ENCODE measurements around the gene TOP1.
A peak's percentile ranks its signal among the peaks of the same experiment; 100 is the strongest.
"Not testable (repeated sequence)": the region's sequence is repeated elsewhere in the genome, so short reads cannot be mapped to it uniquely, and the experiment has no call there.

TOP1 gene

DNA sequence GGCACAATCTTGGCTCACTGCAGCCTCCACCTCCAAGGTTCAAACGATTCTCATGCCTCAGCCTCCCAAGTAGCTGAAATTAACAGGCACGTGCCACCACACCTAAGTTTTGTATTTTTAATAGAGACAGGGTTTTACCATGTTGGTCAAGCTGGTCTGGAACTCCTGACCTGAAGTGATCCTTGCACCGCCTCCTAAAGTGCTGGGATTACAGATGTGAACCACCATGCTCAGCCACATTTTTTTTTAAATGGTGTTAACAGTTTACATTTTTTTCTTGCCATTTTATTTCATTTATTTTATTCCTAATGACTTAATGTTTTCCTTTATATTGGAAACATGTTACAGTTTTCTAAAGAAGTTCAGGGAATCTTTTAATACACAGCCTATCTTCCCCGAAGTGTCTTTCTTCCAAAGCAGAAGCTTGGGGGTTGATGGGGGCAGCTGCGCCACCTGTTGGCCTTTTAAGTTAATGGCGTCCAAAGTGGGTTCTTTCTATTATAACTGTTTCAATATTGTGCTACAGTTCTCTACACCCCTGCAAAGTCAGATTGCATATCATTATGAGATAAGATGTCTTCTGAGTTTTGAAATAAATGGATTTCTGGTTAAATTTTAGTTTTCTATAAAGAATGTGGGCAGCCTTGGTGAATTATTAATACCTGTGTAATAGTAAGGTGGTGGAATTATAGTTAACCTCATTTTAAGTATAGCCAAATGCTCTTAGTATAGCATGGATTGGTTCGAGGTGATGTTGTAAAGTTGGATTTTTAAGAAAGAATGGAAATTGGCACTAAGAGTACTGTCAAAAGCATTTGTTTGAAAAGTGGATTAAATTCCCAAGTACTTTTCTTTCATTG, 66.7 kb downstream of the TOP1 start:
- DNase-seq (ENCODE audit: low spot score) = peak; percentile 55

DNA sequence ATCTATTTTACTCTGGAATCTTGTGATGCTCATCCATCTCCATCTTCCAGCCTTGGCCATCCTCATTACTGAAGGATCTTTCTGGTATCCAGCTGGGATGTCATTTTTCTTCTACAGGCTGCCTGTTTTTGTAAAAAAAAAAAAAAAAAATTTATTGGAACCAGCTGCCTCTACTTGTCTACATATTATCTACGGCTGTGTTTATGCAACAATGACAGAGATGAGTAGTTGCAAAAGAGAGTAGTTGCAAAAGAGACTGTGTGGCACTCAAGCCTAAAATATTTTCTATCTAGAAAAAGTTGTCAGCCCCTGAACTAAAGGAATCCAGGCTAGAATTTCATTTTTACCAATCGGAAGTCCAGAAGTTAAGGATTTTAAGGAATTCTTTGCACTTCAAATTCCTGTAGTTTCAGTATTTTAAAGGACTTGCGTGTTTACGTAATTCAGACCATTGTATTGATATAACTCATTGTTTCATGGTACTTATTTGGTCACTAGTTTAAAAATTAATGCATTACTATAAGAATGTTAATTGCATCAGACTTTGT, 70.2 kb downstream of the TOP1 start:
- DNase-seq (ENCODE audit: low spot score) = no peak

DNA sequence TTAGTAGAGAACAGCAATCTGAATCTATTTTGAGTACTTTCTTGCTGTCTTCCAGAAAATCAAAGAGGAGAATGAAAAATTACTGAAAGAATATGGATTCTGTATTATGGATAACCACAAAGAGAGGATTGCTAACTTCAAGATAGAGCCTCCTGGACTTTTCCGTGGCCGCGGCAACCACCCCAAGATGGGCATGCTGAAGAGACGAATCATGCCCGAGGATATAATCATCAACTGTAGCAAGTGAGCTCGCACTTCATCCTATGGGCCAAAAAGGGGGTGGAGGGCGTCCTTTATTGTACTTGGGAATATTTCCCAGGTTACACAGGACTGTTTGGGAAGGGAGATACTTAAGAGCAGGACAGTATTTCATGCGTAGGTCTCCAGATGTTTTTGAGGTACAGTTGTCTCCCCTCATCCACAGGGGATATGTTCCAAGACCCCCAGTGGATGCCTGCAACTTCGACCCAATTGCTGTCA, 71.4 kb downstream of the TOP1 start:
- no peak for DNase-seq (ENCODE audit: low spot score)

DNA sequence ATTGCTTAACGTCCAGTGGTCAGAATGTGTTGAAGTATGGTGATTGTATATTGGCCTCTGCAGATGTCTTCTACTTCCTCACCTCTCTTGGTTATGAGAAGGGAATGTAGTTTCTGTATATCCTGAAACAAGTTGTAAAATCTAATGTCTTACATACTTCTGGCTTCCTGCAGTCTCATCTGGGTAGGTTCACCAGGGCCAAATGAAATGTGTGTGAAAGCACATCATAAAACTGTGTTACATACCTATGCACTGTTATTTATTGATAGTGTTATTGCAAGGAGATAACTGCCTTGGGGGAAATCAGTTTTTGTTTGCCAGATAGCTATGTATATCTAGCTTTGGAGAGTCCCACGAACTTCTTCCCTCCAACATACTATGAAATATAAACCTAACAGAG, 73.0 kb downstream of the TOP1 start:
- no peak for DNase-seq (ENCODE audit: low spot score)

DNA sequence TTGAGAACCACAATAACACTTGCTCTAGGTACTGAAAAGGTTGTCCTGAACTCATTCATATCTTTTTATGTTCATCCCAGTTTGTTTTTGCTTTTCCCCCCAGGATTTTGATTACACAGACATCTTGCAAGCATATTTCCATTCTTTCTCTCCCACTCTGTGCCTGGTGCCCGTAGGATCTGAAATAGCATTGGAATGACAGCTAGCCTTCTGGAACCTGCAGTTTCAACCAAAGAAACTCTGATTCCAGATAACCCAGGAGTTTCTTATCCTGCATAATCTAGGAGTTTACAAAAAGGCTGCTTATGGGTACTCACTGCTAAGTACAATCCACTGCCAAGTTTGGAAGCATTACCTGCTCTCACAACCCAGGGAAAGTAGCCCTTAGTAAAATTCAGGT, 79.9 kb downstream of the TOP1 start:
- DNase-seq (ENCODE audit: low spot score) = no peak

DNA sequence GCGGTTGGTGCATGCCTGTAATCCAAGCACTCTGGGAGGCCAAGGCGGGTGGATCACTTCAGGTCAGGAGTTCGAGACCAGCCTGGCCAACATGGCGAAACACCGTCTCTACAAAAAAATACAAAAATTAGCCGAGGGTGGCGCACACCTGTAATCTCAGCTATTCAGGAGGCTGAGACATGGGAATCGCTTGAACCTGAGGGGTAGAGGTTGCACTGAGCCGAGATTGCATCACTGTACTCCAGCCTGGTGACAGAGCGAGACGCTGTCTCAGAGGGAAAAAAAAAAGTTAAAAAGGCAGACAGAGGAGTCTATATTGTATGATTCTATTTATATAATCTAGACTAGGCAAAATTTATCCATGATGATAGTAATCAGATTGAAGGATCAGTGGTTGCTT, 81.4 kb downstream of the TOP1 start:
- no peak for DNase-seq (ENCODE audit: low spot score)

DNA sequence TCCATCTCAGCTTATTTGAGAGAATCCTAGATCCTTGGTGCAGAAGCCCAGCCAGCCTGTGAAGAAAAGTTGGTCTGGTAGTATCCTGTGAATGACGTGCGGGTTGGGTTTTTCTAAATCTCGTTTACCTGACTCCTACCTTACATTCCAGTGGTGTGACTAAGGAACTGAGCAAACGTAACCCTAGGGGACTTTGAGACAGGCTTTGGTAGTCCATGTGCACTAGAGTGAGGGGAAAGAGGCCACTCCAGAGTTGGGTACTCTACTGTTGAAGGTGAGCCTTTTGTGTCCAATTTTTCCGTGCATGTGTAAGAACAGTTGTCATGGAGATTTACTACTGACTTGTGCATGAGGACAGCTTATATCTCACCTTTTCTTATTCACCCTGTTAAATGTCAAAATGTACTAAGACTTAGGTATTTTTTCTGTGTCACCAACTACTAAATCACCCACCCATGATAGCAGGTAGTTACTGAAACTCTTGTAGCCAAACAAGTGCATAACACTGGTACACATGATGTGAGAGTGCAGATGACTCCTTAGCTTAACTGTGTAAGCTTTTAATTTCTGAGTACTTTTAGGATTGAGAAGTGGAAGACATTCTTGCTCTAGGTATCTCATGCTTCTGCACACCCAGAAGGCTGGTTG, 82.4 kb downstream of the TOP1 start:
- no peak for DNase-seq (ENCODE audit: low spot score)

DNA sequence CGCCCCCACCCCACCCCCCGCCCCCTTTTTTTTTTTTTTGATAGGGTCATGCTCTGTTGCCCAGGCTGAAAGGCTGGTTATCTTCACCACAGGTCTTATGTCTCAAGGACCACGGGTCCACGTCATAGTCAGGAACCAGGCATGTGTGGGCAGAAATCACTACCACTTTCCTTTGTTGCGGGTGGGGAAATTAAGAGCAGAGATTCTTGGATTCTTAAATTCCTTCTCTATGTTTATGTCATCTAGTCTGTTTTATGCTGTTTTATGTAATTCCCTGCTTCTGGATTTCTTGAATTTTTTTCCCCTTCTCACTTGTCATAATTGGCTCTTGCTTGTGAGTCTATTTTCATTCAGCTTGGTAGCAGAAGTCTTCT, 82.9 kb downstream of the TOP1 start:
- DNase-seq (ENCODE audit: low spot score) = no peak

DNA sequence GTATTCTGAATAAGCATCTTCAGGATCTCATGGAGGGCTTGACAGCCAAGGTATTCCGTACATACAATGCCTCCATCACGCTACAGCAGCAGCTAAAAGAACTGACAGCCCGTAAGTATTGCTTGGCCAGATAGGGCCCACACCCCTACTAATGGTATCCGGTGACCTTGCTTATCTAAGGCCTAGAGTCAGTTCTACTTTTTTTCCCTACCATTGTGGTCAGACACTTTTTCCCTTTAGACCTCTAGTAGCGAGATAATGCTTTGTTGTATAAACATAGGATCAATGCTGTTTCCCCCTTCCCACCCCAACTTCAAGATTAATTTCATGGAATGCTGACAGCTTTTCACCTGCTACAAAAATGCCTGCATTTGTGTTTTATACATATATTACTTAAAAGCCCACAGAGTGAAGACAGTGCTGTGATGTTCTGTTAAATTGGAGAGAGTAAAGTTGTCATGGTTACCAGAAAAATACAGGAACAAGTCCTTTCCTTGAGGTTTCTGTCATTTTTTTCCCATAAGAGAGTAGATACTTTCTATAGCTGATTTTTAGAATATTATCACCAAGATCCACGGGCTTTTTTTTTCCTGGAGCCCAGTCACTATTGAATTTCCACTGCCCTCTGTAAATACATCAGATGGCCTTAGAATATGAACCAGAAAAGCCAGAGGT, 87.8 kb downstream of the TOP1 start:
- no peak for DNase-seq (ENCODE audit: low spot score)

DNA sequence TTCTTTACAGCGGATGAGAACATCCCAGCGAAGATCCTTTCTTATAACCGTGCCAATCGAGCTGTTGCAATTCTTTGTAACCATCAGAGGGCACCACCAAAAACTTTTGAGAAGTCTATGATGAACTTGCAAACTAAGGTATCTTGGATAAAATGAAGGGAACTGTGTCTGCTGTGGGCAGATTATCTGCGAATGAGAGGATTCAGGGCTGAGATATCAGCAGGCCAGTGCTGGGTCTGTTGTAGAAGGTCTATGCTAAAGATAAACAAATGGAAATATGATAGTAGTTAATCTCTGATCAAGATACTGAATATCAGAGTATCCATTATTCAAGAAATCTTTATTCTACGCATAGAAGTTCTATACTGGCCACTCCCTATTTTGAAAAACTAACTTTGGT, 89.5 kb downstream of the TOP1 start:
- DNase-seq (ENCODE audit: low spot score) = not testable (repeated sequence)

DNA sequence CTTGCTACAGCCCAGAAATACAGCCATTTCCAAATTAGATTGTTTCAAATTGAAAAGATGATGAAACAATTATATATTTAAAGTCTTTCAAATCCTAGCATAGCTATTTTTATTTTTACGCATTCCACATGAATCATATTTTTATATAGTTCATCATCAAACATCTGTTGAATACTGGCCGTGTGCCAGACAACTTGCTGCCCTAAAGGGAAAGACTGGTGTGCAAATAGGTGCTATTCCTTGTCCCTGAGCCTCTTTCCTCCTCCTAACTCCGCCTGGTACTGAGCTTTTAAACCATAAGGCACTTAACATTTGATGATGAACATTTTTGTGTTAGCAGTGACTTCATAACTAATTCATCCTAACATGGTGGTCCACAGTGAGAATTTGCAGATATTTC, 90.0 kb downstream of the TOP1 start:
- DNase-seq (ENCODE audit: low spot score) = no peak

DNA sequence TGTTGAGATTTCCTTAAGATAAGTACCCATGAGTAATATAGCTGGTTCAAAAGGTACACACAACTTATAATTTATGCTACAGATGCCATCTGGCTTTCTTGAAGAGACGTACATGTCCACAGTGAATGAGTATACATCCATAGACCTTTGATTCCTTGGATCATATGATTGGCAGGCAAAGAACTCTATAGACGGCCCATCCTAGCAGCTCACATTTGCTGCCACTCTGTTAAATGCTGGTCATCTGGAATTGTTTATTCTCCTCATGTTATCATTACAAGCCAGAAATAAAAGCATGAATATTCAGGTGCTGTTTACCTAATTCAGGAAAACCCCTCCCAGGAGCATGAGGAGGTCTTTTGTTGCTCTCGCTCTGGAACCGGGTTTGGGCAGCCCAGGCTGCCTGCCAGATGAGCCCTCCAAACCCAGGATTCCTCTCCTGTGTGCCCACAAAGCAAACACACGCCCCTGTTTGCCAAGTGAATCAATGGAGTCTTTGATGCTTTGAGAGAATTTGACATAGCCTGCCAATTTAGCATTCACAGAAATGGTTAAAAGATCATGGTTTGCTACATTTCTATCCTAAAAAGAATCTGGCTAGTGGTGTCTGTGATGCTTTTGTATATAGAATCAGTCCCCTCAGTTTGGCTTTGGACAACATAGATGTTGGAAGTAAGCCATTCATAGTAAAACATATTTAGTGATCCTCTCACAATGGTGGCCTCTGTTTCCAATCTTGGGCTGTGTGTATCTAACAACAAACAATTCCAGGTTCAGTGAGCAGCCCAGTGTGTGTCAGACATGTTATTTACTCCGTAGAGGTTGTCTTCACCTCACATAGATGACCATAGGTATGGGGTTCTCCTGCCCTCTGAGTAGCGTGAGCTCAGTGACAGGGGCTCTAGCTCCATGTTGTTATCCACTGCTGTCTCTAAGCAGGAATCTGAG, 91.3 kb downstream of the TOP1 start:
- peak; percentile 83 for DNase-seq (ENCODE audit: low spot score)

DNA sequence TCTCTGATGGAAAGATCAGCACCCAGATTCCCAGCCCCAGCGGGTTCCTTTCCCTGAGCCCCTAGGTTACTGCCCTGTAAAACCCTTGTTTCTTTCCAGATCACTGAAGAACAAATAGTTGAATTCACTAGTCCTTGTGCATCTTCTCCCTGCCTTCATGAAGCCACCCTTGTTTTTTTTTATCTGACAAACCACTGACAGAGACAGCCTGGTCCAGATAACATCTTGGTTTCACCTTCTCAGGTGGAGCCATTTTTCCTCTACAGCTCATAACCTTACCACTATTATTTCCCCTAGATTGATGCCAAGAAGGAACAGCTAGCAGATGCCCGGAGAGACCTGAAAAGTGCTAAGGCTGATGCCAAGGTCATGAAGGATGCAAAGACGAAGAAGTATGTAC, 92.8 kb downstream of the TOP1 start:
- no peak for DNase-seq (ENCODE audit: low spot score)

DNA sequence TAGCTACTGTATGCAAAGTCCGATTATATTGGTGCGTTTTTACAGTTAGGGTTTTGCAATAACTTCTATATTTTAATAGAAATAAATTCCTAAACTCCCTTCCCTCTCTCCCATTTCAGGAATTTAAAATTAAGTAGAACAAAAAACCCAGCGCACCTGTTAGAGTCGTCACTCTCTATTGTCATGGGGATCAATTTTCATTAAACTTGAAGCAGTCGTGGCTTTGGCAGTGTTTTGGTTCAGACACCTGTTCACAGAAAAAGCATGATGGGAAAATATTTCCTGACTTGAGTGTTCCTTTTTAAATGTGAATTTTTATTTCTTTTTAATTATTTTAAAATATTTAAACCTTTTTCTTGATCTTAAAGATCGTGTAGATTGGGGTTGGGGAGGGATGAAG, 95.0 kb downstream of the TOP1 start:
- no peak for DNase-seq (ENCODE audit: low spot score)

DNA sequence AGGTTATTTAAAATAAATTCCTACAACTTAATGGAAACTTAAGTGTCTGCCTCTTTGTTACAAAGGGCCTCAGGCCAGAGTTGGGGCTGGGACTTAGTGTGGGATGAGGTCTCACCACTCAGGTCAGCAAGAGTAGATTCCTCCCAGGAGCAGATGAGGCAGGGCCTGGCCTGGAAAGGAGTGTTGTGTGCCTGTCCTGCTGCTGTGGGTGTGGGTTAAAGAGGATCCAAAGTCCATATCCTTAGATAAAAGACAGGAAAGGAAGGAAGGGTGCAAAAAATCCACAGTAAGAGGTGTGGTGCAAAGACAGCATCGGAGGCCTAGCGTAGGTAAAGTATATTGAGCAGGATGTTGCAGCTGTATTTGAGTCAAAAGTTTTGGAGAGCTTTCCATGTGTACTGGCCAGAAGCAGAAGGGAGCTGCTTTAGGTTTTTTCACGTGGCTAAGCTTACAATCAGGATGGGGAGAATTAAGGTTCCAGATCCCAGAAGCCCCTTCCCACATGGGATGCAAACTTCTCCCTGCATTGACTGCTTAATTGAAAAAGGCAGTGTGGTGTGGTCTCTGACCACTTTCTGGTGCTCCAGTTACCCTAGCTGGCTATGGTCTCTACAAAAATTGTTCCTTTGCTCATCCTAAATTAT, 96.0 kb downstream of the TOP1 start:
- DNase-seq (ENCODE audit: low spot score) = no peak

DNA sequence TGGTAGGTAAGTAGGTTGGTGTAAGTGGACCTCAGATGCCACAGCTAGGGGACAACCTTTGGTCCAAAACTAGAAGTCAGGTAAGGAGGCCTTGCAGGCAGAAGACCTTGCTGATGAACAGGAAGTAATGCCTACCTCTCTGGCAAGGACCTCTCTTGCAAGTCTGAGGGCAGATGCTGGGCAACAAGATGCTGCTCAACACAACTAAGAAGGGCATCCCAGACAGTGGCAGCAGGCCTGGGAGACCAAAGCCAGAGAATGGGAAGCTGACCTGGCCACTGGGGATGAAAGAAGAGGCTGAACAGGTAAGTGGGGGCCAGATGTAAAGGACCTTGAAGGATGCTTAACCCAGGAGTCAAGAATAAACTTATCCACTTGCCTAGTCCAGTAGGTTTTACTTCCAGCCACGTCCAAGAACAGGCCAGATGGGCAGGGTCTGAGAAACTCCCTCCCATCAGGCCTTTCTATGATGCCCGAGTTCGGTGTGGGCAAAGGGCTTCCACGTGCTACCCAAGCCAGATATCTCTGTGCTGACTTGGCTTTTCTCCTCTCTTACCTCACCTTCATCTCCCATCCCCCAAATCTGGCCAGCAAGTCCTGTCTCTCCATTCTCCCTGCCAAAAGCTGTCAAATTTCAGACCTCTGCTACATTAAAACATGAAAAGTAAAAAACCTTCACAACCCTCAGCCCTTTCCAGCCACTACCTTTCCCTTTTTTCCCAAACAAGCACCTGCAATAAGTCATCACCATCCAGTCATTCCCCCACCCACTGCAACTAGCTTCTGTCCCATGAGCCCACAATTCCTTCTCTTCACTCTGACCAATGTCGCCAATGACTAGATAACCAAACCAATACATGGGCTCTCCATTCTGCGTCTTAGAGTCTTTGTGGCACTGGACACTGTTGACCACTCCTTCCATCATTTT, 97.2 kb downstream of the TOP1 start:
- DNase-seq (ENCODE audit: low spot score) = no peak

DNA sequence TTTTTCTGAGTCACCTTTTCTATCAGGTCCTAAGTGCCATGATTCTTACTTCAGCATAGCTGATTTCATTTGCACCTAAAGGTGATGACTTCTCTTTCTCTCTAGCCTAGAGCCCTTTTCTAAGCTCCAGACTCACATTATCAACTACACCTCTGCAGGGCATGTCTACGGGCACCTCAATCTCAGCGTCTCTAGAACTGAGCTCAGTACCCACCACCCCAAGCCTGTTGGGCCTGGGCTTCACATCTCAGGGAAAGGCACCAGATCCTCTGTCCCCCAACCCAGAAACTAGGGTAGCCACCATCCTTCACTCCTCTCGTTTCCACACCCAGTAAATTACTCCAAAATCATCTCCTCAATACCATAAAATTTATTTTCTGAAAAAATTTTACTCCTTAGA, 98.1 kb downstream of the TOP1 start:
- DNase-seq (ENCODE audit: low spot score) = no peak

DNA sequence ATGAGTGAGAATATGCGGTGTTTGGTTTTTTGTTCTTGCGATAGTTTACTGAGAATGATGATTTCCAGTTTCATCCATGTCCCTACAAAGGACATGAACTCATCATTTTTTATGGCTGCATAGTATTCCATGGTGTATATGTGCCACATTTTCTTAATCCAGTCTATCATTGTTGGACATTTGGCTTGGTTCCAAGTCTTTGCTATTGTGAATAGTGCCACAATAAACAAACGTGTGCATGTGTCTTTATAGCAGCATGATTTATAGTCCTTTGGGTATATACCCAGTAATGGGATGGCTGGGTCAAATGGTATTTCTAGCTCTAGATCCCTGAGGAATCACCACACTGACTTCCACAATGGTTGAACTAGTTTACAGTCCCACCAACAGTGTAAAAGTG, 99.7 kb downstream of the TOP1 start:
- DNase-seq (ENCODE audit: low spot score) = not testable (repeated sequence)

DNA sequence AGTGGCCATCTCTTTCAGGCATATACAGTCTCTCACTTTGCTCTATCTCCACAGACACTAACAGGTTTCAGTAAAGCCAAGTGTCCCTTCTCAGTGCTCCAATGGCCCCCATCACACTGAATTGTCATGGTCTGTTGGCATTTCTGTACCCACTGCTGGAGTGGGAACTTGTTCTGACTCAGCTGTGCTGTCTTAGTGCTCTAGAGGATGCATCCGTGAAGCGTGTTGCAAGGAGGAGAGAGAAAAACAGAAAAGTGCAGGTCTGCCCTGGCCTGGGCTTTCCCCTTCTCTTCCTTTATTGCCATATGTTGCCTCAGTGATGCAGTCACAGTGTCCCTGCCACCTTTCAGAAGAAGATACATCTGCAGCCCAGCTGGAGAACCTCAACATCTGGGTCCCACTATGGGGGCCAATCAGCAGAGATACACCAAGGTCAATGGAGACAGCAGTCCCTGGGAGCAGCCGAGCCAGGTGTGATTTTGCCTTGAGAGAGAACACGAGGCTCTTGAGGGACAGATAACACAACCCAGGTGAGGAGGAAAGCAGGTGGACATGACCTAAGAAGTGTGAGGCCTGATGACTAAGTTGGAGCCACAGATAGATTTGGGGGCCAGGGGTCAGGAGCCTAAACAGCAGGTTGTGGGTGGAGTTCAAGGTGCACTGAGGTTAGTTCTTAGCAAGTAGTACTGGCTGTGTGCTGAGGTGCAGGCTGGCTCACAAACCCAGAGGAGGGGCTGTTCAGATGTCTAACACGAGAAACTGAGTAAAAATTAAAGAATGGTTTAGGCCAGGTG, 103.2 kb downstream of the TOP1 start:
- no peak for DNase-seq (ENCODE audit: low spot score)
